ENCODE results near the gene PDE9A.

DNA sequence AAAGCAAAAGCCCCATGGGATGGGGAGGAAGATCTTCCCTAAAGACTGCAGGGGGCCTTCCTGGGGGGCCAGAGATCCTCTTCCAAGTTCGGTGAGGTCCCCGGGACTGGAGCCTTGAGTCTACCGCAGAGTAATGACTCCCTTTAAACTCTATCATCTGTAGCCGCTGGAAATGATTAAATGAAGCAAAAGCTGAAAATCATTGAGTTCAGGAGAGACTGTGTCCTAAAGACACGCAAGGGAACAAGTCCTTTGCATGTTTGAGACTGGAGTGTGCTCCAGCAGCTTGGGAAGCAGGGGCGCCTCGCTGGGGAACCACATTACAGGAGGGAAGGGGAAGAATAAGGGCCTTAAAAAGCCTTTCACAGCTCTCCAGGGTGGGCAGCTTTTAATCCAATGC lies 155.8 kb downstream of the PDE9A start:
- TF ChIP-seq, protein P1, sequence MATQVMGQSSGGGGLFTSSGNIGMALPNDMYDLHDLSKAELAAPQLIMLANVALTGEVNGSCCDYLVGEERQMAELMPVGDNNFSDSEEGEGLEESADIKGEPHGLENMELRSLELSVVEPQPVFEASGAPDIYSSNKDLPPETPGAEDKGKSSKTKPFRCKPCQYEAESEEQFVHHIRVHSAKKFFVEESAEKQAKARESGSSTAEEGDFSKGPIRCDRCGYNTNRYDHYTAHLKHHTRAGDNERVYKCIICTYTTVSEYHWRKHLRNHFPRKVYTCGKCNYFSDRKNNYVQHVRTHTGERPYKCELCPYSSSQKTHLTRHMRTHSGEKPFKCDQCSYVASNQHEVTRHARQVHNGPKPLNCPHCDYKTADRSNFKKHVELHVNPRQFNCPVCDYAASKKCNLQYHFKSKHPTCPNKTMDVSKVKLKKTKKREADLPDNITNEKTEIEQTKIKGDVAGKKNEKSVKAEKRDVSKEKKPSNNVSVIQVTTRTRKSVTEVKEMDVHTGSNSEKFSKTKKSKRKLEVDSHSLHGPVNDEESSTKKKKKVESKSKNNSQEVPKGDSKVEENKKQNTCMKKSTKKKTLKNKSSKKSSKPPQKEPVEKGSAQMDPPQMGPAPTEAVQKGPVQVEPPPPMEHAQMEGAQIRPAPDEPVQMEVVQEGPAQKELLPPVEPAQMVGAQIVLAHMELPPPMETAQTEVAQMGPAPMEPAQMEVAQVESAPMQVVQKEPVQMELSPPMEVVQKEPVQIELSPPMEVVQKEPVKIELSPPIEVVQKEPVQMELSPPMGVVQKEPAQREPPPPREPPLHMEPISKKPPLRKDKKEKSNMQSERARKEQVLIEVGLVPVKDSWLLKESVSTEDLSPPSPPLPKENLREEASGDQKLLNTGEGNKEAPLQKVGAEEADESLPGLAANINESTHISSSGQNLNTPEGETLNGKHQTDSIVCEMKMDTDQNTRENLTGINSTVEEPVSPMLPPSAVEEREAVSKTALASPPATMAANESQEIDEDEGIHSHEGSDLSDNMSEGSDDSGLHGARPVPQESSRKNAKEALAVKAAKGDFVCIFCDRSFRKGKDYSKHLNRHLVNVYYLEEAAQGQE (IDR thresholded peaks at IDR 0.05; ENCODE audit: insufficient replicate concordance, low read depth), result no peak
- no peak for TF ChIP-seq SPI1 (IDR thresholded peaks at IDR 0.05; ENCODE audit: borderline replicate concordance, low read depth)
